Measurements from ENCODE around the gene LRRC63. TPM values are rescaled to one million over a fixed set of nuclear protein-coding genes. Genes with fewer than 3 reads are reported as not detected.

The LRRC63 gene
- total RNA-seq, 3 donors from 2014 or later: 0.15 to 0.33 (median 0.16) TPM

DNA sequence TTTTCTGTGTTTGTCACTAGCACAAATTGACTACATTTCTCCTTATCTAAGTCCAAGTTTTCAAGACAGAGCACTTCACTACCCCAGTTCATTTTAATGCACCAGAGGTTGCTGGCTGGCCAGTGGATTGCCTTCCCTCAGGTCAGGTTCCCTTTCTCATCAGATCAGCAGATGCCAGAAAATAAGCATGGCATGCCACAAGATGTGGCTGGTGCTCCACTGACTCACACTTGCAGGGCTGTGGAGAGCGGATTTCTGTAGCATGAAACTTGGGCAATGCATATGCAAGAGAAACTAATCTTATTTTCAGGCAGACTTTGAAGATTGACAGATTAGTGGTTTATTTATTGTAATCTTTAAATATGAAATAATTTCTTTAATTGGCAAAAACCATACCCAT is 95.8 kb downstream of the LRRC63 start:
- H3K4me1 ChIP-seq: no peaks in the 10 kb centered on the region
- H3K4me3 ChIP-seq: no peak overlapping the region
- no peaks in the 10 kb centered on the region for H3K36me3 ChIP-seq
- no peak overlapping the region for H3K27ac ChIP-seq
- no peaks in the 10 kb centered on the region for H3K27me3 ChIP-seq
- intact Hi-C loops (cut with DNase I; ENCODE audit: low total_unique reads): no loop called here
- H3K9me3 ChIP-seq: peaks cover 0 to 8% of the 10 kb centered on the region in 2 donors
- DNase-seq (ENCODE audit: low spot score in 2 of 2): no peak
- TF ChIP-seq POLR2AphosphoS5 (IDR thresholded peaks at IDR 0.05) (no peak), POLR2A (IDR thresholded peaks at IDR 0.05) (no peak)
- TF ChIP-seq, protein P1, sequence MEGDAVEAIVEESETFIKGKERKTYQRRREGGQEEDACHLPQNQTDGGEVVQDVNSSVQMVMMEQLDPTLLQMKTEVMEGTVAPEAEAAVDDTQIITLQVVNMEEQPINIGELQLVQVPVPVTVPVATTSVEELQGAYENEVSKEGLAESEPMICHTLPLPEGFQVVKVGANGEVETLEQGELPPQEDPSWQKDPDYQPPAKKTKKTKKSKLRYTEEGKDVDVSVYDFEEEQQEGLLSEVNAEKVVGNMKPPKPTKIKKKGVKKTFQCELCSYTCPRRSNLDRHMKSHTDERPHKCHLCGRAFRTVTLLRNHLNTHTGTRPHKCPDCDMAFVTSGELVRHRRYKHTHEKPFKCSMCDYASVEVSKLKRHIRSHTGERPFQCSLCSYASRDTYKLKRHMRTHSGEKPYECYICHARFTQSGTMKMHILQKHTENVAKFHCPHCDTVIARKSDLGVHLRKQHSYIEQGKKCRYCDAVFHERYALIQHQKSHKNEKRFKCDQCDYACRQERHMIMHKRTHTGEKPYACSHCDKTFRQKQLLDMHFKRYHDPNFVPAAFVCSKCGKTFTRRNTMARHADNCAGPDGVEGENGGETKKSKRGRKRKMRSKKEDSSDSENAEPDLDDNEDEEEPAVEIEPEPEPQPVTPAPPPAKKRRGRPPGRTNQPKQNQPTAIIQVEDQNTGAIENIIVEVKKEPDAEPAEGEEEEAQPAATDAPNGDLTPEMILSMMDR (IDR thresholded peaks at IDR 0.05): no peak

DNA sequence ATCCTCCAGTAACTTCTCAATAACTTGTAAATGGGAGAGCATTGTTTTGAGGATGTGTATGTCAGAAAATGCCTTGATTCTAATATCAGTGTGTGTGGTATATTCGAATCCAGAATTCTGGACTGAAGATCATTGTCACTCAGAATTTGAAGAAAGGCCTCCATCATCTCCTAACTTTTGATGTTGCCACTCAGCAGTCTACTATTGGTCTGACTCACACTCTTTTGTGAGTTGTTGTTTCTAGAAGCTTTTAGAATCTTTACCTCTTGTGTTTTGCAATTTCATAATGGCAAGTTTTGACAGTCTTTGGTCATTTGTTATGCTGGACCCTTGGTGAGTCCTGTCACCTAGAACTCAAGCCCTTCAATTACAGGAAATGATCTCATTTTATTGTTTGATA is 98.3 kb downstream of the LRRC63 start:
- Histone ChIP-seq H3K4me1 (no peaks in the 10 kb centered on the region), H3K27ac (no peak overlapping the region), H3K9me3 (no peaks in the 10 kb centered on the region), H3K36me3 (no peaks in the 10 kb centered on the region), H3K27me3 (no peaks in the 10 kb centered on the region), H3K4me3 (no peak overlapping the region)
- no peak for DNase-seq (ENCODE audit: low spot score in 2 of 2)
- TF ChIP-seq POLR2AphosphoS5 (IDR thresholded peaks at IDR 0.05): no peak
- TF ChIP-seq, protein P1 (IDR thresholded peaks at IDR 0.05): no peak
- TF ChIP-seq POLR2A (IDR thresholded peaks at IDR 0.05): no peak
- intact Hi-C loops (cut with DNase I; ENCODE audit: low total_unique reads): no loop called here

DNA sequence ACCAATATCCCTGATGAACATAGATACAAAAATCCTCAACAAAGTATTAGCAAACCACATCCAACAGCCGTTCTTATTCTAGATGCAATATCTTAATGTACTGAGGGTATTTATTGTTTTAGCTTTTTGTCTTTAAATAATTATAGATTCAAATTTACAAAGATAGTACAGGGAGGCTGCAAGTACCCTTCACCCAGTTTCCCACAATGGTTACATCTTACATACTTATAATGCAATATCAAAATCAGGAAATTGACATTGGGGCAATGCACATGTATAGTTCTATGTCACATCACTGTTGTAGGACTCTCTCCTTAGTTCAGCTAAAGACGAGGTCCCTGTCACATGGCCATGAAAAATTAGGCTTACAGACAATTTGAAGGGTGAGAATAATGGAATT is 99.5 kb downstream of the LRRC63 start:
- H3K9me3 ChIP-seq: no peaks in the 10 kb centered on the region
- no peak overlapping the region for H3K27ac ChIP-seq
- intact Hi-C loops (cut with DNase I; ENCODE audit: low total_unique reads): no loop called here
- no peaks in the 10 kb centered on the region for H3K27me3 ChIP-seq
- no peak overlapping the region for H3K4me3 ChIP-seq
- H3K4me1 ChIP-seq: no peaks in the 10 kb centered on the region
- H3K36me3 ChIP-seq: no peaks in the 10 kb centered on the region
- DNase-seq (ENCODE audit: low spot score in 2 of 2): no peak
- TF ChIP-seq, protein P1 (IDR thresholded peaks at IDR 0.05): no peak
- TF ChIP-seq POLR2A (IDR thresholded peaks at IDR 0.05) (no peak), POLR2AphosphoS5 (IDR thresholded peaks at IDR 0.05) (no peak)

DNA sequence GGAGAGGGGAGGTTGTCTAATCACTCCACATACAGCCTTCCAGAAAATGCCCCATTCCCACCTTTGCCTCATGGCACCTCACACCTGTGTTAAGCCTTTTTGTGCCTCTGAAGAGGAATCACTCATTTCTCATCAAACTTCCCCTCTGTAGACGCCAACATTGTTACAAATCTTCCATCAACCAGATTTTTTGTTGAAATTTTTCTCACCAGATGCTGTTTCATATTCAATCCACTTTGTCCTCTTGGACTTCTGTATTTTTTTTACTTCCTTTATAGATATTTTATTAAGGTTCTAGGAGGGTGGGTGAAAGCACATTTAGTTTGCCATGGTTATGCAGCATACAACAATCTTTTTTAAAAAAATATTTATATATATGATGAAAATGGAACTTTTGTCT is 101.3 kb downstream of the LRRC63 start:
- no peaks in the 10 kb centered on the region for H3K27me3 ChIP-seq
- TF ChIP-seq POLR2AphosphoS5 (IDR thresholded peaks at IDR 0.05) (no peak), POLR2A (IDR thresholded peaks at IDR 0.05) (no peak)
- TF ChIP-seq, protein P1 (IDR thresholded peaks at IDR 0.05): no peak
- no peaks in the 10 kb centered on the region for H3K9me3 ChIP-seq
- H3K36me3 ChIP-seq: no peaks in the 10 kb centered on the region
- no peaks in the 10 kb centered on the region for H3K4me1 ChIP-seq
- no peak overlapping the region for H3K27ac ChIP-seq
- intact Hi-C loops (cut with DNase I; ENCODE audit: low total_unique reads): no loop called here
- no peak overlapping the region for H3K4me3 ChIP-seq
- no peak for DNase-seq (ENCODE audit: low spot score in 2 of 2)

DNA sequence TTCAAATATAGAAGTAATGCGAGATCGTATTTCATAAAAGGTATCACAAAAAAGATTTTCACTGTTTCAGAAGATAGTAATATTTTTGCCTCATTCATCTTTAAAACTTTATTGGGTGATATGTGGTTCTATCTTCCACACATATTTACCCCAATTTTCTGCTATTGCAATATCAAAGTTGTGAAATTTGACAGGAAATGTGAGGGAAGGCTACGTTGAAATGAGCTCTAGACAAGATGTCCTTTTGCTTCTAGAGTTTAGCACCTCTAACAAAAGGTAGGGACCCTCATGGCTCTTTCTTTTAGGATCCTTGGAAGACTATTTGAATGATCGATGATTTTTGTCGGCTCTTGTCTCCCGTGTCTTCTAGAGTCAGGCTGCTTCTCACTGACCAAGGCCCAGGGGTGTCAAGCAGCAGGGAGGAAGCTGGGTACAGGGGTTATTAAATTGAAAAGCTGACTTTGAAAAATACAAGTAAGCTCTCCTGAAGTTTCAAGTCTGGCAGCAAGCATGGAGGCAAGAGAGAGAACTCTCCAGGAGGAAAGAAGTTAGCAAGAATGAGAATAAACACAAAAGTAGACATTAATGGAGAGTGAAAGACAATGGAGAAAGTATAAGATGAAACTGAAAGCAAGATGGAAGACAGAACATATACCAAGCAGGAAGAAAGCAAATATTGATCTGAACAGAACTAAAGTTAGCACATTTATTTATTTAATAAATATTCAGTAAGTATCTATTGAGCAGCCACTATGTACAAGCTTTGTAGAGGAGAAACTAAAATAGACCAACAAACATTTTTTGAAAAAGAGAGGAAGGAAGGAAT is 101.9 kb downstream of the LRRC63 start:
- TF ChIP-seq, protein P1 (IDR thresholded peaks at IDR 0.05): no peak
- Histone ChIP-seq H3K9me3 (no peaks in the 10 kb centered on the region), H3K4me3 (no peak overlapping the region), H3K27ac (no peak overlapping the region), H3K36me3 (no peaks in the 10 kb centered on the region), H3K4me1 (no peaks in the 10 kb centered on the region), H3K27me3 (no peaks in the 10 kb centered on the region)
- no peak for DNase-seq (ENCODE audit: low spot score in 2 of 2)
- intact Hi-C loops (cut with DNase I; ENCODE audit: low total_unique reads): no loop called here
